HCT116 (cell line): ENCODE data around the gene ARFRP1. TPM values are rescaled to one million over a fixed set of nuclear protein-coding genes. Genes with fewer than 3 reads are reported as not detected.

Experiments used
- ATAC-seq: fragments of 200-7000 bp; cut with Tn5 transposase; 2 replicates; pipeline ENCODE4 v1.9.1; 2020; ENCODE audit warnings: mild to moderate bottlenecking, moderate library complexity
- BruUV-seq: library from RNA; stranded (reverse); fragments of 400-500 nt; replicated peaks from 2 replicates; lab custom pipeline; 2021; lab: Mats Ljungman, UMichigan
- CTCF ChIA-PET: fragments of 300-600 bp; sonication (Branson Sonifier 250); formaldehyde crosslinking; loops from one replicate; lab custom pipeline; 2021; ENCODE audit warnings: antibody characterized with exemption; lab: Charles Lee
- POLR2A ChIA-PET: fragments of 300-600, 350-600 bp; sonication (Branson Sonifier 250); formaldehyde crosslinking; loops from one replicate; lab custom pipeline; 2021; ENCODE audit warnings: antibody characterized with exemption; lab: Charles Lee
- RAD21 ChIA-PET, 2 experiments: fragments of 300-600 bp; sonication (Branson Sonifier 250); formaldehyde crosslinking; loops; one replicate each; lab custom pipeline; 2023; ENCODE audit warnings: low total read pairs in 2 of 2; ENCODE audit not compliant: uncharacterized antibody in 2 of 2, unreplicated experiment in 2 of 2, low non-redundant PET in 1 of 2; lab: Charles Lee
- DNase-seq: peaks from one replicate; pipeline ENCODE4 v3.0.0-alpha.2; 2010; ENCODE audit warnings: low read depth, low spot score
- H2AFZ ChIP-seq: fragments of 200-600 bp; shearing (Covaris generic), sonication (generic); 2 replicates; pipeline ENCODE4 v1.6.1; 2017; ENCODE audit warnings: low read depth, mixed run types, mixed read lengths, antibody characterized with exemption, low read length; ENCODE audit not compliant: poor library complexity, severe bottlenecking
- H3K27ac ChIP-seq: 2 replicates; pipeline ENCODE4 v1.5.1; 2012; ENCODE audit warnings: low read depth, low read length
- H3K27me3 ChIP-seq: fragments of 200-600 bp; sonication (generic); 2 replicates; pipeline ENCODE4 v1.6.1; 2016; ENCODE audit warnings: mixed run types, low read length, mixed read lengths; ENCODE audit not compliant: insufficient read depth
- H3K36me3 ChIP-seq, 2 experiments: fragments of 200-500 bp in 1 of 2; fragments of 200-600 bp in 1 of 2; sonication (Bioruptor generic) in 1 of 2; sonication (generic) in 1 of 2; 2 replicates each; pipeline versions ENCODE4 v1.5.1 to v1.6.1; 2014 to 2016; ENCODE audit warnings: low read length in 2 of 2, inconsistent platforms in 1 of 2, mixed read lengths in 1 of 2, mixed run types in 1 of 2; ENCODE audit not compliant: insufficient read depth in 2 of 2, control insufficient read depth in 1 of 2
- H3K4me1 ChIP-seq, 2 experiments: fragments of 200-600 bp in 1 of 2; sonication (generic) in 1 of 2; 2 replicates each; pipeline versions ENCODE4 v1.5.1 to v1.6.1; 2012 to 2017; ENCODE audit warnings: low read length in 2 of 2, inconsistent platforms in 1 of 2, mild to moderate bottlenecking in 1 of 2, mixed read lengths in 1 of 2, mixed run types in 1 of 2, moderate library complexity in 1 of 2; ENCODE audit not compliant: insufficient read depth in 2 of 2, control insufficient read depth in 1 of 2
- H3K4me2 ChIP-seq: fragments of 200-600 bp; sonication (generic); 2 replicates; pipeline ENCODE4 v1.6.1; 2017; ENCODE audit warnings: mixed run types, low read length, mixed read lengths
- H3K4me3 ChIP-seq, 2 experiments: fragments of 200-600 bp in 1 of 2; sonication (generic) in 1 of 2; replicated peaks in 1 of 2; 2 replicates each; pipeline ENCODE4 v1.5.1; 2011 to 2016; ENCODE audit warnings: low read length in 2 of 2, control low read depth in 1 of 2, low read depth in 1 of 2, mild to moderate bottlenecking in 1 of 2, mixed read lengths in 1 of 2, mixed run types in 1 of 2
- H3K79me2 ChIP-seq: fragments of 200-600 bp; sonication (generic); 2 replicates; pipeline ENCODE4 v1.6.1; 2017; ENCODE audit warnings: mild to moderate bottlenecking, mixed run types, low read length, moderate library complexity, mixed read lengths; ENCODE audit not compliant: insufficient read depth
- H3K9ac ChIP-seq: fragments of 200-600 bp; sonication (generic); 2 replicates; pipeline ENCODE4 v1.6.1; 2016; ENCODE audit warnings: low read length, mixed read lengths
- H3K9me2 ChIP-seq: fragments of 200-600 bp; sonication (generic), shearing (Covaris generic); 2 replicates; pipeline ENCODE4 v1.6.1; 2017; ENCODE audit warnings: mixed run types, mild to moderate bottlenecking, moderate library complexity; ENCODE audit not compliant: insufficient read depth
- H3K9me3 ChIP-seq, 2 experiments: fragments of 200-500 bp in 1 of 2; fragments of 200-600 bp in 1 of 2; sonication (Bioruptor generic) in 1 of 2; sonication (generic) in 1 of 2; 2 replicates each; pipeline ENCODE4 v1.6.1; 2014 to 2017; ENCODE audit warnings: low read length in 2 of 2, mixed read lengths in 2 of 2, inconsistent platforms in 1 of 2, low read depth in 1 of 2, mild to moderate bottlenecking in 1 of 2, mixed run types in 1 of 2, moderate library complexity in 1 of 2; ENCODE audit not compliant: control insufficient read depth in 1 of 2, insufficient read depth in 1 of 2
- H4K20me1 ChIP-seq: fragments of 200-600 bp; sonication (generic), shearing (Covaris generic); 2 replicates; pipeline ENCODE4 v1.6.1; 2017; ENCODE audit warnings: mixed run types, mild to moderate bottlenecking, moderate library complexity; ENCODE audit not compliant: insufficient read depth
- POLR2A ChIP-seq: IDR thresholded peaks from 2 replicates; pipeline ENCODE4 v1.7.0; 2011; ENCODE audit warnings: borderline replicate concordance; ENCODE audit not compliant: insufficient read depth, insufficient read length; ENCODE audit errors: extremely low read depth
- ZFX ChIP-seq: fragments of 450-650 bp; IDR thresholded peaks from 2 replicates; pipeline ENCODE4 v1.6.1; 2017
- intact Hi-C: fragments of 100-400 bp; cut with micrococcal nuclease; formaldehyde crosslinking; loops from 2 replicates; pipeline ENCODE4 v1.10.0; 2022
- total RNA-seq: library from RNA; stranded (reverse); gene quantifications from one replicate; pipeline ENCODE4 v1.2.1, GENCODE V29; 2021; ENCODE audit not compliant: unreplicated experiment
- TF ChIP-seq, protein P1 (sequence below): IDR thresholded peaks from 2 replicates; pipeline ENCODE4 v1.6.1; 2012

ARFRP1 gene
- total RNA-seq, 1 experiment from 2014 or later: 53.7 TPM

DNA sequence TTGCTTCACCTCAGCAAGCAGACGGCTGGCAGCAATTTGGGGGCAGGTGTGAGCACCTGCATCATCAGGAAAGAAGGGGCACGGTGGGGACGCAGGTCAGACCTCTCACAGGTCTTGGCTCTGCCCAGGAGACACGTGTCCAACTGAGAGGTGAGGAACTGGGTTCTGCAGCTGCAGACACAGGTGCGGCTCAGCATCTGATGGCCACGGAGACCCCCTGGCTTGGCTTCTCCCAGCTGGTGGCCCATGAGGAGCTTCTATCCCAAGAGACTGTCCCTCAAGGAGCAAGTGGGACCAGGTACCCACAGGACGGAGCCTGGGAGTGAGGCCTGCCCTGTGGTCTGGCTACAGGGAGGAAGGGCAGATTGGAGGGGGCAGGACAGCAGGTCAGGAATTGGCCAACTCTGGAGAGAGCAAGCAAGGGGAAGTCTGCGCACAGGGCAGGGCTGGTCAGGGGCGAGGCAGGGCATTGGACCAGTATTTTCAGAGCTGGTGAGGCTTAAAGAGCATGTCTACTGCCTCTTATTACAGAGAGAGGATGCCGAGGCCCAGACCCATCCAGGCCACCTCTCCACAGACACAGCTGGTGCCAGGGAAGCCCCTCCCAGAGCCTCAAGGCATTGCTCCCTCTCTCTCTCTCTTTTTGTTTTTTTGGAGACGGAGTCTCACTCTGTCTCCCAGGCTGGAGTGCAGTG is 58.7 kb downstream of the ARFRP1 start:
- Histone ChIP-seq H2AFZ (no peak overlapping the region), H3K9ac (no peak overlapping the region), H4K20me1 (no peaks in the 10 kb centered on the region), H3K27ac (no peak overlapping the region), H3K4me2 (no peak overlapping the region), H3K79me2 (peaks cover 44% of the 10 kb centered on the region), H3K9me3 (no peaks in the 10 kb centered on the region), H3K4me1 (peaks cover 10 to 23% of the 10 kb centered on the region in 2 experiments), H3K9me2 (no peaks in the 10 kb centered on the region), H3K36me3 (0 out of 4 replicates have a peak, but pooled peaks cover 0 to 3% of the 10 kb centered on the region in 2 experiments), H3K4me3 (no peak overlapping the region), H3K27me3 (no peaks in the 10 kb centered on the region)
- no TSS peak for BruUV-seq
- ChIA-PET CTCF (no interaction called here), RAD21 (no interaction called here), POLR2A (interaction anchor here (0.7 to 1.3 kb wide), 2 partner anchors 9 to 33 kb away, joined by 3 read pairs; partner anchors contain the start of gene RTEL1)
- intact Hi-C loops: no loop called here
- ATAC-seq: no peak
- TF ChIP-seq, protein P1, sequence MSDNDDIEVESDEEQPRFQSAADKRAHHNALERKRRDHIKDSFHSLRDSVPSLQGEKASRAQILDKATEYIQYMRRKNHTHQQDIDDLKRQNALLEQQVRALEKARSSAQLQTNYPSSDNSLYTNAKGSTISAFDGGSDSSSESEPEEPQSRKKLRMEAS: no peak
- TF ChIP-seq POLR2A (no peak), ZFX (no peak)
- DNase-seq: no peak

Other genes starting within 250 kb of the ARFRP1 start
- gene KCNQ2, start 235.3 kb downstream of the ARFRP1 start, total RNA-seq: 86.5 TPM
- gene EEF1A2, start 208.9 kb downstream of the ARFRP1 start, total RNA-seq: 454 TPM
- gene PPDPF, start 187.2 kb downstream of the ARFRP1 start, total RNA-seq: 346 TPM
- gene PTK6, start 170.6 kb downstream of the ARFRP1 start, total RNA-seq: 6.7 TPM
- 3.2 TPM for gene SRMS, start 160.2 kb downstream of the ARFRP1 start, total RNA-seq
- 5.5 TPM for gene FNDC11, start 153.8 kb downstream of the ARFRP1 start, total RNA-seq
- 44.0 TPM for gene HELZ2, start 133.7 kb downstream of the ARFRP1 start, total RNA-seq
- gene GMEB2, start 80.9 kb downstream of the ARFRP1 start, total RNA-seq: 13.9 TPM
- 138 TPM for gene STMN3, start 54.6 kb downstream of the ARFRP1 start, total RNA-seq
- gene RTEL1, start 49.7 kb downstream of the ARFRP1 start, total RNA-seq: 58.0 TPM
- 147 TPM for gene TNFRSF6B, start 11.3 kb downstream of the ARFRP1 start, total RNA-seq
- gene ZGPAT, start 63 bp upstream of the ARFRP1 start, total RNA-seq: 30.6 TPM
- gene LIME1, start 28.7 kb upstream of the ARFRP1 start, total RNA-seq: 27.4 TPM
- gene SLC2A4RG, start 31.8 kb upstream of the ARFRP1 start, total RNA-seq: 121 TPM
- 10.7 TPM for gene ZBTB46, start 123.3 kb upstream of the ARFRP1 start, total RNA-seq
- gene ABHD16B, start 153.5 kb upstream of the ARFRP1 start, total RNA-seq: not detected
- gene TPD52L2, start 157.3 kb upstream of the ARFRP1 start, total RNA-seq: 149 TPM
- 38.3 TPM for gene DNAJC5, start 187.2 kb upstream of the ARFRP1 start, total RNA-seq
- gene UCKL1, start 248.4 kb upstream of the ARFRP1 start, total RNA-seq: 54.2 TPM